Astrocyte (in vitro differentiated cells and primary cell): ENCODE results near the gene RNFT2. TPM values are rescaled to one million over a fixed set of nuclear protein-coding genes. Genes with fewer than 3 reads are reported as not detected.

Source experiments
- DNase-seq: peaks from one replicate; pipeline ENCODE4 v3.0.0-alpha.2; 2010; ENCODE audit warnings: low read depth
- FAIRE-seq: peaks from 2 replicates; lab custom pipeline; 2011; peaks lifted over from hg19 to GRCh38; lab: Jason Lieb, UNC
- H2AFZ ChIP-seq: 2 replicates; pipeline ENCODE4 v1.6.0; 2012; ENCODE audit warnings: low read depth, low read length, inconsistent platforms
- H3K27ac ChIP-seq: 2 replicates; pipeline ENCODE4 v1.5.1; 2011; ENCODE audit warnings: low read depth, low read length, inconsistent platforms
- H3K27me3 ChIP-seq: 2 replicates; pipeline ENCODE4 v1.6.0; 2011; ENCODE audit warnings: low read length, inconsistent platforms; ENCODE audit not compliant: insufficient read depth
- H3K36me3 ChIP-seq: 2 replicates; pipeline ENCODE4 v1.5.1; 2011; ENCODE audit warnings: low read length, inconsistent platforms; ENCODE audit not compliant: insufficient read depth
- H3K4me1 ChIP-seq: 2 replicates; pipeline ENCODE4 v1.5.1; 2011; ENCODE audit warnings: low read length, inconsistent platforms; ENCODE audit not compliant: insufficient read depth
- H3K4me2 ChIP-seq: 2 replicates; pipeline ENCODE4 v1.6.0; 2012; ENCODE audit warnings: low read length, inconsistent platforms
- H3K4me3 ChIP-seq: 2 replicates; pipeline ENCODE4 v1.5.1; 2011; ENCODE audit warnings: low read depth, mild to moderate bottlenecking, low read length, inconsistent platforms; ENCODE audit not compliant: insufficient read depth
- H3K79me2 ChIP-seq: 2 replicates; pipeline ENCODE4 v1.6.0; 2012; ENCODE audit warnings: mild to moderate bottlenecking, low read length, inconsistent platforms; ENCODE audit not compliant: insufficient read depth
- H3K9ac ChIP-seq: 2 replicates; pipeline ENCODE4 v1.6.0; 2012; ENCODE audit warnings: mild to moderate bottlenecking, low read length, inconsistent platforms
- H3K9me3 ChIP-seq: 2 replicates; pipeline ENCODE4 v1.5.1; 2012; ENCODE audit warnings: low read depth, mild to moderate bottlenecking, low read length, inconsistent platforms; ENCODE audit not compliant: insufficient read depth
- H4K20me1 ChIP-seq: 2 replicates; pipeline ENCODE4 v1.6.0; 2012; ENCODE audit warnings: low read length, inconsistent platforms; ENCODE audit not compliant: insufficient read depth
- H3K27ac Mint-ChIP-seq: one replicate; pipeline ENCODE4 v1.8.0; 2021; ENCODE audit warnings: mild to moderate bottlenecking, mixed read lengths; ENCODE audit not compliant: unreplicated experiment
- H3K27me3 Mint-ChIP-seq: one replicate; pipeline ENCODE4 v1.8.0; 2021; ENCODE audit warnings: low read depth, mixed read lengths; ENCODE audit not compliant: unreplicated experiment
- H3K36me3 Mint-ChIP-seq: one replicate; pipeline ENCODE4 v1.8.0; 2021; ENCODE audit warnings: low read depth, mixed read lengths; ENCODE audit not compliant: unreplicated experiment
- H3K4me1 Mint-ChIP-seq: one replicate; pipeline ENCODE4 v1.8.0; 2021; ENCODE audit warnings: low read depth, mixed read lengths; ENCODE audit not compliant: unreplicated experiment
- H3K4me3 Mint-ChIP-seq: one replicate; pipeline ENCODE4 v1.8.0; 2021; ENCODE audit warnings: mild to moderate bottlenecking, moderate library complexity, mixed read lengths; ENCODE audit not compliant: unreplicated experiment
- H3K9me3 Mint-ChIP-seq: one replicate; pipeline ENCODE4 v1.8.0; 2021; ENCODE audit warnings: mild to moderate bottlenecking, mixed read lengths; ENCODE audit not compliant: unreplicated experiment
- EZH2 ChIP-seq: IDR thresholded peaks from 2 replicates; pipeline ENCODE4 v1.6.1; 2012; ENCODE audit warnings: mild to moderate bottlenecking, low read length, inconsistent platforms; ENCODE audit not compliant: insufficient read depth
- total RNA-seq: library from RNA; stranded (reverse); gene quantifications from 2 replicates; pipeline ENCODE4 v1.2.1, GENCODE V29; 2021
- TF ChIP-seq, protein P1 (sequence below): IDR thresholded peaks from 2 replicates; pipeline ENCODE4 v1.5.1; 2011; ENCODE audit warnings: low read depth, mild to moderate bottlenecking, inconsistent platforms, low read length, moderate library complexity; ENCODE audit not compliant: insufficient read depth

Gene RNFT2
- total RNA-seq, 1 donor from 2014 or later, result 8.9 TPM

DNA sequence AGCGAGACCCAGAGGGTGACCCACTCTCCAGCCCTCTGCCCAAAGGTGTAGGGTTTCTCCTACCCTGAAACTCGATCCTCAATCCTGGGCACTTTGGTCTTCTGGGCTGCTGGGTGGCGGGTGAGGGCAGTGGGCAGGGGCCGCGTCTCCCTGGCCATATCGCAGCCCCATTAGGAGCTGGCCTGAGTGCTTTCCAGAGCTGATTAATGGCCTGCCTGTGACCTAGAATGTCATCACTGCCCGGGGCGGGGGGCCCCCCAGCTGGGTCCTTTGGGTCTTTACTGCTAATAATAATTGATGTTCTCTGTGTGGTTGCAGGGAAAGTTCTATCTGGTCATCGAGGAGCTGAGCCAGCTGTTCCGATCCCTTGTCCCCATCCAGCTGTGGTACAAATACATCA, 95.4 kb downstream of the RNFT2 start:
- Histone ChIP-seq H4K20me1 (no peaks in the 10 kb centered on the region), H3K36me3 (no peaks in the 10 kb centered on the region), H2AFZ (no peak overlapping the region), H3K4me3 (no peak overlapping the region), H3K27ac (no peak overlapping the region), H3K4me2 (no peak overlapping the region), H3K27me3 (no peaks in the 10 kb centered on the region), H3K9me3 (no peaks in the 10 kb centered on the region), H3K9ac (no peak overlapping the region), H3K4me1 (no peaks in the 10 kb centered on the region), H3K79me2 (no peaks in the 10 kb centered on the region)
- DNase-seq (no peak), FAIRE-seq (no peak)
- Mint-ChIP-seq H3K9me3 (no peaks in the 10 kb centered on the region), H3K27me3 (no peaks in the 10 kb centered on the region), H3K27ac (no peak overlapping the region), H3K4me3 (no peak overlapping the region), H3K4me1 (no peaks in the 10 kb centered on the region), H3K36me3 (peaks cover 2% of the 10 kb centered on the region)
- TF ChIP-seq, protein P1, sequence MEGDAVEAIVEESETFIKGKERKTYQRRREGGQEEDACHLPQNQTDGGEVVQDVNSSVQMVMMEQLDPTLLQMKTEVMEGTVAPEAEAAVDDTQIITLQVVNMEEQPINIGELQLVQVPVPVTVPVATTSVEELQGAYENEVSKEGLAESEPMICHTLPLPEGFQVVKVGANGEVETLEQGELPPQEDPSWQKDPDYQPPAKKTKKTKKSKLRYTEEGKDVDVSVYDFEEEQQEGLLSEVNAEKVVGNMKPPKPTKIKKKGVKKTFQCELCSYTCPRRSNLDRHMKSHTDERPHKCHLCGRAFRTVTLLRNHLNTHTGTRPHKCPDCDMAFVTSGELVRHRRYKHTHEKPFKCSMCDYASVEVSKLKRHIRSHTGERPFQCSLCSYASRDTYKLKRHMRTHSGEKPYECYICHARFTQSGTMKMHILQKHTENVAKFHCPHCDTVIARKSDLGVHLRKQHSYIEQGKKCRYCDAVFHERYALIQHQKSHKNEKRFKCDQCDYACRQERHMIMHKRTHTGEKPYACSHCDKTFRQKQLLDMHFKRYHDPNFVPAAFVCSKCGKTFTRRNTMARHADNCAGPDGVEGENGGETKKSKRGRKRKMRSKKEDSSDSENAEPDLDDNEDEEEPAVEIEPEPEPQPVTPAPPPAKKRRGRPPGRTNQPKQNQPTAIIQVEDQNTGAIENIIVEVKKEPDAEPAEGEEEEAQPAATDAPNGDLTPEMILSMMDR, result no peak
- TF ChIP-seq EZH2, result no peak

DNA sequence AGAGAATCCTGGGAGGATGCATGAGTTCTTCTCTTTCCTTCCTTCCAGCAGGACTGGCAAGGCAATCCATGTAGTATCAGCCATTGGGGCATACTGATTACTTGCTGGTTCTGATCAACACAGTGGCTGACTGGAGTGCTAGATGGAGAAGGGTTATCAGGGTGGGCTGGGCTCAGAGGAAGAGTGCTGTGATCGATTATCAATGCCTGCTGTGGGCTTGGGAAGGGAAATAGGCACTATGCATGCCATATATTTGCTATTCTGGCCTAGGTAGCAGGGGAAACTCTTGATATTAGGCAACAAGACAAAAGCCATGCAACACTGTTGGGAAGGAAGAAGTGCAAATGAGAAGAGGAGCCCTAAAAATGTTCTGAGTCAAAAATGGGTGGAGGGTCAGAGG, 97.4 kb downstream of the RNFT2 start:
- Histone ChIP-seq H4K20me1 (no peaks in the 10 kb centered on the region), H3K79me2 (no peaks in the 10 kb centered on the region), H3K4me2 (no peak overlapping the region), H3K27me3 (no peaks in the 10 kb centered on the region), H2AFZ (no peak overlapping the region), H3K4me1 (no peaks in the 10 kb centered on the region), H3K9ac (no peak overlapping the region), H3K9me3 (no peaks in the 10 kb centered on the region), H3K4me3 (no peak overlapping the region), H3K36me3 (no peaks in the 10 kb centered on the region), H3K27ac (no peak overlapping the region)
- FAIRE-seq, result no peak
- TF ChIP-seq, protein P1, result no peak
- TF ChIP-seq EZH2, result no peak
- peaks cover 2% of the 10 kb centered on the region for H3K36me3 Mint-ChIP-seq
- no peaks in the 10 kb centered on the region for H3K27me3 Mint-ChIP-seq
- H3K9me3 Mint-ChIP-seq, result no peaks in the 10 kb centered on the region
- DNase-seq, result no peak
- no peak overlapping the region for H3K27ac Mint-ChIP-seq
- no peak overlapping the region for H3K4me3 Mint-ChIP-seq
- no peaks in the 10 kb centered on the region for H3K4me1 Mint-ChIP-seq

DNA sequence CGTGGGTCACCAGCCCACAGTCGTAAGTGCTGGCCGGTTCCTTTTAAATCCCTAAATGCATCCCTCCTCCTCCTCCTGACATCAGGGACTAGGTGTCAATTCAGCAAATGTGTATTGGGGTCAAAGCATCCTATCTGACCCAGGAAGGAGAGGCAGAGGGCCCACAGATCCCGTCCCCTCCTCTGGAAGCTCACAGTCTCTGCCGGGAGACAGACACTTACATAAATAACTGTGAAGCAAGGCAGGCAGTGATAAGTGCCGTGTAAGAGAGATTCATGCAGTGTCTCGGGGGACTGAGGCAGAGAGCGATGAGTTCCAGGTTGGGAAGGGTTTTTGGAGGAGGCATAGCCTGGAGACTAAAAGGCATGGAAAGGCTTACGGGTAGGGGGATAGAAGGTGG, 99.0 kb downstream of the RNFT2 start:
- no peak overlapping the region for H3K4me3 Mint-ChIP-seq
- H3K27me3 Mint-ChIP-seq, result no peaks in the 10 kb centered on the region
- Histone ChIP-seq H3K27ac (no peak overlapping the region), H3K9ac (no peak overlapping the region), H3K4me3 (no peak overlapping the region), H3K27me3 (no peaks in the 10 kb centered on the region), H3K4me1 (no peaks in the 10 kb centered on the region), H2AFZ (no peak overlapping the region), H3K9me3 (no peaks in the 10 kb centered on the region), H3K79me2 (no peaks in the 10 kb centered on the region), H3K36me3 (no peaks in the 10 kb centered on the region), H4K20me1 (no peaks in the 10 kb centered on the region), H3K4me2 (no peak overlapping the region)
- FAIRE-seq (no peak), DNase-seq (no peak)
- H3K36me3 Mint-ChIP-seq, result peaks cover 2% of the 10 kb centered on the region
- no peak overlapping the region for H3K27ac Mint-ChIP-seq
- H3K4me1 Mint-ChIP-seq, result no peaks in the 10 kb centered on the region
- TF ChIP-seq, protein P1, result no peak
- no peak for TF ChIP-seq EZH2
- no peaks in the 10 kb centered on the region for H3K9me3 Mint-ChIP-seq
